Spleen (tissue), 7 donors: ENCODE data around the gene REV3L.

Source experiments
- POLR2A ChIP-seq, 3 donors: fragments of 450-650 bp; IDR thresholded peaks; one replicate each; pipeline ENCODE4 v1.5.1; 2017; ENCODE audit warnings: antibody characterized with exemption in 3 of 3, mild to moderate bottlenecking in 1 of 3
- TF ChIP-seq, protein P1 (sequence below), 11 experiments: fragments of 200-600 bp in 7 of 11; fragments of 450-650 bp in 4 of 11; sonication (generic) in 4 of 11; IDR thresholded peaks in 8 of 11; conservative IDR thresholded peaks in 3 of 11; 1 replicate in 7 of 11; 2 replicates in 4 of 11; pipeline versions ENCODE4 v1.4.0 to v1.8.0; 2016 to 2021; ENCODE audit warnings: antibody characterized with exemption in 11 of 11, inconsistent platforms in 4 of 11, mild to moderate bottlenecking in 1 of 11
- donor health status: DM: no; HTN: no; CAD: no; lungs with moderate emphysema.
- donor health status: DM: no; HTN: no; CAD: no.
- donor health status: DM: no; HTN: no; CAD: no.

DNA sequence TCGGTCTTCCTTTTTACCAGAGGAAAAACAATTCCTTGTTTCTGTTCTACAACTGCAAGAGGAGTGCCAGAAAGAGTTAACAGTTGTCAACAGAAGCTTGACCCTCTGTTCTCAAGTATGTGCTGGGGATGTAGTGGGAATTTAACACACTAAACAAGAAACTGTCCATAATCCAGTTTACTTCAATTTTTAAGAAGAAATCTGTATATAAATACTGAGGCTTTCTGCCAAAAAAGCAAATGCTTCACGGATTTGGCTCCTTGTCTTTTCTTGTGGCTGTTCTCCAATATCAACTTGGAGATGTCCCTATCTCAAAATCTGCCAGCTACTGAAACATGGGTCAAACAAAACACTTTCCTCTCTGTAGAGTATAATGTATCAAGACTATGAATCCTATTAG, 26.8 kb downstream of the REV3L start:
- TF ChIP-seq, protein P1, sequence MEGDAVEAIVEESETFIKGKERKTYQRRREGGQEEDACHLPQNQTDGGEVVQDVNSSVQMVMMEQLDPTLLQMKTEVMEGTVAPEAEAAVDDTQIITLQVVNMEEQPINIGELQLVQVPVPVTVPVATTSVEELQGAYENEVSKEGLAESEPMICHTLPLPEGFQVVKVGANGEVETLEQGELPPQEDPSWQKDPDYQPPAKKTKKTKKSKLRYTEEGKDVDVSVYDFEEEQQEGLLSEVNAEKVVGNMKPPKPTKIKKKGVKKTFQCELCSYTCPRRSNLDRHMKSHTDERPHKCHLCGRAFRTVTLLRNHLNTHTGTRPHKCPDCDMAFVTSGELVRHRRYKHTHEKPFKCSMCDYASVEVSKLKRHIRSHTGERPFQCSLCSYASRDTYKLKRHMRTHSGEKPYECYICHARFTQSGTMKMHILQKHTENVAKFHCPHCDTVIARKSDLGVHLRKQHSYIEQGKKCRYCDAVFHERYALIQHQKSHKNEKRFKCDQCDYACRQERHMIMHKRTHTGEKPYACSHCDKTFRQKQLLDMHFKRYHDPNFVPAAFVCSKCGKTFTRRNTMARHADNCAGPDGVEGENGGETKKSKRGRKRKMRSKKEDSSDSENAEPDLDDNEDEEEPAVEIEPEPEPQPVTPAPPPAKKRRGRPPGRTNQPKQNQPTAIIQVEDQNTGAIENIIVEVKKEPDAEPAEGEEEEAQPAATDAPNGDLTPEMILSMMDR (IDR thresholded peaks at IDR 0.05 in 8 of 11, conservative IDR thresholded peaks at IDR 0.05 in 3 of 11), result no peak
- no peak for TF ChIP-seq POLR2A (IDR thresholded peaks at IDR 0.05)
